ENCODE measurements around the gene RPUSD1.
A peak's percentile ranks its signal among the peaks of the same experiment; 100 is the strongest.
"Not testable (repeated sequence)": the region's sequence is repeated elsewhere in the genome, so short reads cannot be mapped to it uniquely, and the experiment has no call there.

RPUSD1 gene

DNA sequence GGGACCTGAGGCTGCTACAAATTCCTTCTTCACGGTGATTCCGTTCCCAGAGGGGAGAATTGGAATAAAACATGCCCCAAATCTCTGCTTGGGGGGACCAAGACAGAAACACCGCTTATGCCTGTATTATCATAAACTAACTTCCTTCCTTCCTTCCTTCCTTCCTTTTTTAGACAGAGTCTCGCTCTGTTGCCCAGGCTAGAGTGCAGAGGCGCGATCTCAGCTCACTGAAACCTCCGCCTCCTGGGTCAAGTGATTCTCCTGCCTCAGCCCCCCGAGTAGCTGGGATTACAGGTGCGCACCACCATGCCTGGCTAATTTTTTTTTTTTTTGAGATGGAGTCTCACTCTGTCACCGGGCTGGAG lies 31.8 kb upstream of the RPUSD1 start:
- not testable (repeated sequence) for H3K27ac ChIP-seq, H3K4me3 ChIP-seq

DNA sequence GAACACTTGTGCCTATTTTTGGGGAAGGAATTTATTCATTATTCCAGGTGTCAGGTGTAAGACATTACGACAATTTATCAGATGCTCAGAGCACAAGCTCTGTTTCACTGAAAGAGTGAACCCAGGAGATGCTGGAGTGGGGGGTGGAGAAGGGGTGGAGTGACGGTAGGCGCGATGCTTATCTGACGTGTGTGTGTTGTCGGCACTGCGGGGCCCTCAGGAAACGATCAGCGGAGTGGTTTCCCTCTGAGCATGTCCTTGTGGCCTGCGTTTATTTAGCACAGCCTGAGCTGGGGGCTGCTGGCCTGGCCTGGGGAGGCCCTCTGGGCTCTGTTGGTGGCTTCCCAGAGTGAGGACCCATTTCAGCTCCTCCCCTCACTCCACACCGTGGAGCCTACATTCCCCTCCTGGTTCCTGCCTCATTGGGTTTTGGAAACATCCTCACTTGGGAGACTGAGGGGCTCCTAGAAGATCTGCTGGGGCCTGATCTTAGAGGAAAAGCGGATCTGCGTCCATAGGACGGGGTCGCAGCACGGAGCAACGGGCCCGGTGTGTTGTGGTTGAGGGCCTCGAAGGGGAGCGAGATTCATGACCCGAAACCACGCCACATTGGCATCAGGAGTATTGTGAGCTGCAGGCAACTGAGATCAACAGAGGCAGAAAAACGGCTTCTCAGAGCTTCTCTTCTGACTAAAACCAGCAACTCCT lies 31.3 kb upstream of the RPUSD1 start:
- H3K27ac ChIP-seq, result no peak overlapping the region
- H3K4me3 ChIP-seq, result no peak overlapping the region

DNA sequence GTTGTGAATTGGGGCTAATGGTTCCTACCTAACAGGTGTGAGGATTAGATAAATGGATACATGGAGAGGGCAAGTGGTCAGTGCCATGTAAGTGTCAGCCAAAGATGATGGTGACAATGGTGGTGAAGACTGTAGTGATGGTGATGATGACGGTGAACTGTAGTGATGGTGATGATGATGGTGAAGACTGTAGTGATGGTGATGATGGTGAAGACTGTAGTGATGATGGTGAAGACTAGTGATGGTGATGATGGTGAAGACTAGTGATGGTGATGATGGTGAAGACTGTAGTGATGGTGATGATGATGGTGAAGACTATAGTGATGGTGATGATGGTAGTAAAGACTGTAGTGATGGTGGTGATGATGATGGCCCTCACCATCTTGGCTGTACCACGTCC lies 30.4 kb upstream of the RPUSD1 start:
- no peak overlapping the region for H3K4me3 ChIP-seq
- no peak overlapping the region for H3K27ac ChIP-seq

DNA sequence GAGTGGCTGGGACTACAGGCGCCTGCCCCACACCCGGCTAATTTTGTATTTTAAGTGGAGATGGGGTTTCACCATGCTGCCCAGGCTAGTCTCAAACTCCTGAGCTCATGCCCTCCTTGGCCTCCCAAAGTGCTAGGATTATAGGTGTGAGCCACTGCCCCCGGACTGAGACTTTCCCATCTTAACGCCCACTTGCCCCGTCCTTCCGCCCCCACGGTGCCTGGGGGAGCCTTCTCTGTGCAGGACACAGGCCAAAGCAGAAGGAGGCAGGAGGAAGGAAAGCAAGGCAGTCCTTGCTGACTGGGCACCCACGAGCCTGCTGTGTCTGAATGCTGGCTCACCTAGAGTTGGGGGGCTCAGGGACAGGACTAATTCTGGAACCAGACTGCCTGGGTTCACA lies 30.0 kb upstream of the RPUSD1 start:
- Histone ChIP-seq H3K27ac (no peak overlapping the region), H3K4me3 (no peak overlapping the region)

DNA sequence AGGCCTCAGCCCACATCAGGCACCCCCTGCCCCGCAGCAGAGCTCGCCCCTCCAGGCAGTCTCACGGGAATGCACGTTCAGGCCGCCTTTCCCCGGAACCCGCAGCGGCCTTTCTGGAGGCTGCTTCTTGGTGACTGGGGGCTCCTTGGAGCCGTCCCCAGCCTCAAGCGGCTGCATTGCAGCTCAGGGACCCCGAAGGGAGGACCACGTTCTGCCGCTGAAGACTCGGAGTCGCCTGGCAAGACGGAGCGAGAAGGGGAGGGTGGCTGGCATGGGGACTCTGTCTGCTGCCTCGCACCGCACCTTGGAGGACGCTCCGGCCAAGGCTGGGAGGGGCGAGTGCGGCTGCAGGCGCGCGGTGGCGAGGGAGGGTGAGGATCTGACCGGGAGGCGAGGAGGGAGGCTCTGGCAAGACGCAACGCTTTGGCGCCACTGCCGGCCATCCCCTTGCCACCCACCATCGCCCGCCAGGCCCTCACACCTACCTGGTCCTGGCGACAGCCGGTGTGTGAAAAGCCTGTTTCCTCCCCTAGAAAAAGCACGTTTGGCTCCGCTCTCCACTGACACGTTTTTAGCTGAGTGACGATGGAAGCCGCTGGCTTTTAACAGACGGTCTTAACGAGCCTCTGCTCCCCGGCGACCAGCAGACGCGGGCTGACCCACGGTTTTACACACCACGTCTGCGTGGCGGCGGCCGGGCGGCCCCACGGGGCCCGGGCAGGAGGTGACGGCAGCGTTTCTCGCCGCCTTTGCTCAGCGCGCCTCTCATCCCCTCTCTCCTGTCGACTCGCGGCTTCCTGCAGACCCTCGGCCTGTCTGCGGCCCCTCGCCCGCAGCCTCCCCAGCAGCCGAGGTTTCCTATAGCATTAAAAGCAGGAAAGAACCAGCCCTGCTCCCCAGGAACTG lies 29.1 kb upstream of the RPUSD1 start:
- no peak overlapping the region for H3K4me3 ChIP-seq

DNA sequence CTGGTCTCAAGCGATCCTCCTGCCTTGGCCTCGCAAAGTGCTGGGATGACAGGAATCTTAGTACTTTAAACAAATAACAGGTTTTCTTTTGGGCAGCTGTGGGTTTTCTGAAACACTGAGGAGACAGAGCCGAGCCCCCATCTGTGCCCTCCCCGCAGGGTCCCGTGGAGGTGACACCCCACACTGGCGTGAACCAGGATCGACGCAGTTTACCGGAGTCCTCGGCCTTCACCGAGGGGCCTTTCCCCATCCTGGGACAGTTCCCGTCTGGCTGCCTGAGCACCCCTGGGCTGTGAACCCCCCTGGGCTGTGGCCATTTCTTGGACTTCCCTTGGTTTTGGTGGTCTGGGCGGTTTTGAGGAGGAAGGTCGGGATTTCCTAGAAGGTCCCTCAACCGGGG lies 27.7 kb upstream of the RPUSD1 start:
- no peak overlapping the region for H3K27ac ChIP-seq
- no peak overlapping the region for H3K4me3 ChIP-seq

More for the DNA sequence above, 29.1 kb upstream of the RPUSD1 start:
- H3K27ac ChIP-seq, result no peak overlapping the region

DNA sequence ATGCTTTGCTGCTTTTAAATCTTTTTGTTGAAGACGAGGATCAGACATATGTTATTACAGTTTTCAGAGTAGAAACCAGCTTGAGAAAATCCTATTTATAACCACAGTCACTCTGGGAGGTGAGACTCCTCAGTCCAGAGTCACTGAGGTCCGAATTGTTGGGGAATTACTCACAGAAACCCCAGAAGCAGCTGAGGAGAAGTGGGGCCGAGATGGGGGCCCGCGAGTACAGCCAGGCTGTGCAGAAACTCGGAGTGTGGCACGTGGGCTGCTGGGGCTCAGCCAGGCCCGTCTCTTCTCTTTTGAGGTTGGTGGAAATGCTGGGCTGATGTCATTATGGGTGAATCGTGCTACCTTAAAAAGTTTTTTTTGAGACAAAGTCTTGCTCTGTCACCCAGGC lies 26.8 kb upstream of the RPUSD1 start:
- Histone ChIP-seq H3K27ac (no peak overlapping the region), H3K4me3 (no peak overlapping the region)

- Histone ChIP-seq H3K4me3 (no peak overlapping the region), H3K27ac (no peak overlapping the region)
Measured at GRCh38 chr16:813916-814412, 25.8 kb upstream of the RPUSD1 start.

- no peak overlapping the region for H3K4me3 ChIP-seq
Measured at GRCh38 chr16:813204-813915, 25.2 kb upstream of the RPUSD1 start.

GRCh38 chr16:808085-808386 lies 19.9 kb upstream of the RPUSD1 start:
- peak overlapping the region in 16 of 21 experiments; percentile 71 to 98 (median 92) for H3K27ac ChIP-seq
- peak overlapping the region; percentile 60 to 91 (median 81) for H3K4me3 ChIP-seq

More at GRCh38 chr16:813204-813915, 25.2 kb upstream of the RPUSD1 start:
- H3K27ac ChIP-seq, result no peak overlapping the region

- Histone ChIP-seq H3K4me3 (peak overlapping the region; percentile 60 to 91 (median 81)), H3K27ac (peak overlapping the region; percentile 79 to 98 (median 92))
Measured at GRCh38 chr16:807347-808084, 19.3 kb upstream of the RPUSD1 start.

DNA sequence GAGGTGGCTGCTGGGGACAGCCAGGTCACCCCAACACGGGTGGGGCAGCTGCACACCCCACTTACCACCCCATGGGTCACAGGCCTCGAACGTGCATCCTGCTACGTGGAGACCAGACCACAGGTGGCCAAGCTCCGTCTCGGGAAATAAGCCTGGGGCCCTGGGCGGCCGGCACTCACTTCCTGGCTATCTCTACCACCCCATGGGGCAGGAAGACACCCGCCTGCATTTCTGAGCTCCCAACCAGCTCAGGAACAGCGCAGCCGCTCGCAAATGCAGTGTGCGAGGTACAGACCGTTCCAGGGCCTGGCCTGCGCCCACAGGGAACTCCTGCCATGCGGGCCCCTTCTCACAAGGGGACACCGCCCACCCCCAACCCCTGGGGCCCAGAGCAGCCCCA lies 17.3 kb upstream of the RPUSD1 start:
- H3K4me3 ChIP-seq, result no peak overlapping the region

GRCh38 chr16:804193-805048 lies 16.2 kb upstream of the RPUSD1 start:
- Histone ChIP-seq H3K4me3 (no peak overlapping the region), H3K27ac (no peak overlapping the region)

More for the DNA sequence above, 17.3 kb upstream of the RPUSD1 start:
- H3K27ac ChIP-seq, result no peak overlapping the region

DNA sequence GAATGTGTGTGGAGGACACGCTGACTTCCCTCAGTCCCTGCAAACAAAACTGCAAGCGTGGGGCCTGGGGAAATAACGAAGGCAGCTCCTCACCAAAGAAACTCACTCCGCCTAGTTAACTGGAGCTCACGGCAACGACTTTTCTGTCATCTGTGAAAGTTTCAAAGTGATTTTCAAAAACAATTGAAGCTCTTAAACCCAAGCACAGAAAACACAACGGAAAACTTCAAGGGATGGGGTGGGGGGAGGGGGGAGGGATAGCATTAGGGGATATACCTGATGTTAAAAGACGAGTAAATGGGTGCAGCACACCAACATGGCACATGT lies 15.5 kb upstream of the RPUSD1 start:
- Histone ChIP-seq H3K4me3 (no peak overlapping the region), H3K27ac (no peak overlapping the region)

GRCh38 chr16:802914-803753 lies 15.0 kb upstream of the RPUSD1 start:
- Histone ChIP-seq H3K4me3 (no peak overlapping the region), H3K27ac (no peak overlapping the region)

- no peak overlapping the region for H3K27ac ChIP-seq
Measured at GRCh38 chr16:802461-802860, 14.3 kb upstream of the RPUSD1 start.

GRCh38 chr16:801584-802363 lies 13.6 kb upstream of the RPUSD1 start:
- H3K4me3 ChIP-seq, result no peak overlapping the region
- no peak overlapping the region for H3K27ac ChIP-seq

More at GRCh38 chr16:802461-802860, 14.3 kb upstream of the RPUSD1 start:
- no peak overlapping the region for H3K4me3 ChIP-seq
